Measurements from ENCODE around the gene ANKS3. TPM values are rescaled to one million over a fixed set of nuclear protein-coding genes. Genes with fewer than 3 reads are reported as not detected.
A peak's percentile ranks its signal among the peaks of the same experiment; 100 is the strongest.

Gene ANKS3
- total and polyA plus RNA-seq, 10 of the 15 experiments (the other 5 are each of a cell fraction or from before 2014, with no cell fraction given) = 0.29 to 14.2 (median 8.5) TPM

- TF ChIP-seq EGR1 (IDR thresholded peaks at IDR 0.05; ENCODE audit: borderline replicate concordance in 1 of 2, low read depth in 2 of 2, low read length in 2 of 2) = no peak
- TF ChIP-seq POLR2AphosphoS2 (IDR thresholded peaks at IDR 0.05; ENCODE audit: low read depth, low read length) = no peak
- TF ChIP-seq ZBED1 (IDR thresholded peaks at IDR 0.05; ENCODE audit: borderline replicate concordance) = no peak
- no peak for TF ChIP-seq ATF3 (IDR thresholded peaks at IDR 0.05; ENCODE audit: borderline replicate concordance, extremely low read depth, low read depth, low read length)
- no peak for TF ChIP-seq HDAC6 (IDR thresholded peaks at IDR 0.05; ENCODE audit: unreplicated experiment)
- no peak for TF ChIP-seq PML (IDR thresholded peaks at IDR 0.05; ENCODE audit: low read length)
Measured at GRCh38 chr16:4681471-4682083, 52.5 kb downstream of the ANKS3 start (continued).

DNA sequence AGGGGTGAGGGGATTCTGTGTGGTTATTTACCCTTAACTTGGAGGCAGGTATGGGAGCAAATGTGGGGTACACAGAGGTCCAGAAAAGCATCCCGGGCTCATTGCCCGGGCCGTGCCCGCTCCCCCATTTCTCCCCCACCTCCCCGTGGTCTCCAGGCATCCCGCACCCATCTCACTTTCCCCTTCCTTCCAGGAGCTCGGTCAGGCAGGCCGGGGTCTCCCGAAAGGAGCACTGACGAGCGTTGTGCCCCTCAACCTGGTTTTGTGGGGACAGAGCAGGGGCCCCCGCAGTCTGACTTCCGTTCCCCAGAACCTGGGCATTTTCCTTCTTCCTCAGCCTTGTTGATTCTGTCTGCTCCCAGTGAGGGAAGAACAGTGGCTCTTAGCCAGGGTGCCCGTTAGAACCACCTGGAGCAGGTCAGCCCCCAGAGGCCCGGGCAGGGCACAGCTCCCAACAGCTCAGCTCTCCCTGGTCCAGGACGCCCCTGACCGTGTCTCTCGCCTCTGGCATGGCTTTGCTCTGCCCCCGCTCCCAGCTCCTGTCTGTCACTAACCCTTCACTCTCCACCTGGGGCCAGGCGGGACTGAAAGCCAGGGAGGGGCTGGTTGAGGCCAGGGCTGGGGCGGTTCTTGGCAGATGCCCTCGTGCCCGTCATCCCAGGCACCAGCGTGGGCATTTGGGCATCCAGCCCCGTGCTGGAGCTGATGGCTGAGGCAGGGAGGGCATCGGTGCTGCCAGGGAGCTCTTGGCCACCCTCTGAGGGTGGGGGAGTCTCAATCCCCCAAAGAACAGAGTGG is 53.2 kb downstream of the ANKS3 start:
- Histone ChIP-seq H3K4me3 (no peak overlapping the region), H3K79me2 (ENCODE audit: control insufficient read depth, insufficient read depth, low read length) (no peaks in the 10 kb centered on the region), H3K9ac (ENCODE audit: control insufficient read depth, insufficient read depth, low read length) (no peak overlapping the region), H3K9me3 (replicated peaks; ENCODE audit: control insufficient read depth, insufficient read depth, low read length) (no peaks in the 10 kb centered on the region), H3K27ac (ENCODE audit: control insufficient read depth, insufficient read depth) (no peak overlapping the region), H2AFZ (ENCODE audit: control insufficient read depth, low read depth, low read length) (no peak overlapping the region), H3K36me3 (ENCODE audit: control insufficient read depth in 2 of 2, insufficient read depth in 2 of 2, low read length in 1 of 2) (peaks cover 0 to 29% of the 10 kb centered on the region in 2 experiments), H3K4me1 (ENCODE audit: control insufficient read depth, insufficient read depth, low read length) (no peaks in the 10 kb centered on the region), H3K27me3 (replicated peaks in 1 of 2; ENCODE audit: control insufficient read depth in 2 of 2, insufficient read depth in 2 of 2, low read length in 1 of 2) (no peaks in the 10 kb centered on the region), H4K20me1 (ENCODE audit: control insufficient read depth, insufficient read depth) (no peaks in the 10 kb centered on the region; the same call in 1 of the 2 replicates), H3K4me2 (ENCODE audit: control insufficient read depth, insufficient read depth) (no peak overlapping the region)
- intact Hi-C loops (cut with micrococcal nuclease; ENCODE audit: unreplicated experiment) (no loop called here), in situ Hi-C loops (cut with MboI) (no loop called here)
- ATAC-seq (no peak), DNase-seq (ENCODE audit: low read depth, low spot score) (no peak), FAIRE-seq (no peak)
- CTCF ChIA-PET = no interaction called here
- BruUV-seq (replicated peaks) = no TSS peak
- POLR2A ChIA-PET = no interaction called here
- RAD21 ChIA-PET (ENCODE audit: unreplicated experiment) = no interaction called here
- WGBS (ENCODE audit: insufficient coverage, insufficient replicate concordance, low lambda C conversion rate, missing lambda C conversion rate) = 93% methylated on average over 22 of the region's 26 CpGs
- TF ChIP-seq, protein P1, sequence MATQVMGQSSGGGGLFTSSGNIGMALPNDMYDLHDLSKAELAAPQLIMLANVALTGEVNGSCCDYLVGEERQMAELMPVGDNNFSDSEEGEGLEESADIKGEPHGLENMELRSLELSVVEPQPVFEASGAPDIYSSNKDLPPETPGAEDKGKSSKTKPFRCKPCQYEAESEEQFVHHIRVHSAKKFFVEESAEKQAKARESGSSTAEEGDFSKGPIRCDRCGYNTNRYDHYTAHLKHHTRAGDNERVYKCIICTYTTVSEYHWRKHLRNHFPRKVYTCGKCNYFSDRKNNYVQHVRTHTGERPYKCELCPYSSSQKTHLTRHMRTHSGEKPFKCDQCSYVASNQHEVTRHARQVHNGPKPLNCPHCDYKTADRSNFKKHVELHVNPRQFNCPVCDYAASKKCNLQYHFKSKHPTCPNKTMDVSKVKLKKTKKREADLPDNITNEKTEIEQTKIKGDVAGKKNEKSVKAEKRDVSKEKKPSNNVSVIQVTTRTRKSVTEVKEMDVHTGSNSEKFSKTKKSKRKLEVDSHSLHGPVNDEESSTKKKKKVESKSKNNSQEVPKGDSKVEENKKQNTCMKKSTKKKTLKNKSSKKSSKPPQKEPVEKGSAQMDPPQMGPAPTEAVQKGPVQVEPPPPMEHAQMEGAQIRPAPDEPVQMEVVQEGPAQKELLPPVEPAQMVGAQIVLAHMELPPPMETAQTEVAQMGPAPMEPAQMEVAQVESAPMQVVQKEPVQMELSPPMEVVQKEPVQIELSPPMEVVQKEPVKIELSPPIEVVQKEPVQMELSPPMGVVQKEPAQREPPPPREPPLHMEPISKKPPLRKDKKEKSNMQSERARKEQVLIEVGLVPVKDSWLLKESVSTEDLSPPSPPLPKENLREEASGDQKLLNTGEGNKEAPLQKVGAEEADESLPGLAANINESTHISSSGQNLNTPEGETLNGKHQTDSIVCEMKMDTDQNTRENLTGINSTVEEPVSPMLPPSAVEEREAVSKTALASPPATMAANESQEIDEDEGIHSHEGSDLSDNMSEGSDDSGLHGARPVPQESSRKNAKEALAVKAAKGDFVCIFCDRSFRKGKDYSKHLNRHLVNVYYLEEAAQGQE (IDR thresholded peaks at IDR 0.05; ENCODE audit: low read depth, low read length) = no peak
- TF ChIP-seq POLR2A (IDR thresholded peaks at IDR 0.05; ENCODE audit: low read depth, low read length) (peak; percentile 9; the same call in 1 of the 2 replicates), WRNIP1 (IDR thresholded peaks at IDR 0.05; ENCODE audit: borderline replicate concordance, low read depth, low read length) (no peak)
- SMC1A ChIA-PET (ENCODE audit: uncharacterized antibody, unreplicated experiment) = no interaction called here
